Measurements from ENCODE around the gene SLIRP.
A peak's percentile ranks its signal among the peaks of the same experiment; 100 is the strongest.
"Not testable (repeated sequence)": the region's sequence is repeated elsewhere in the genome, so short reads cannot be mapped to it uniquely, and the experiment has no call there.

Gene SLIRP

DNA sequence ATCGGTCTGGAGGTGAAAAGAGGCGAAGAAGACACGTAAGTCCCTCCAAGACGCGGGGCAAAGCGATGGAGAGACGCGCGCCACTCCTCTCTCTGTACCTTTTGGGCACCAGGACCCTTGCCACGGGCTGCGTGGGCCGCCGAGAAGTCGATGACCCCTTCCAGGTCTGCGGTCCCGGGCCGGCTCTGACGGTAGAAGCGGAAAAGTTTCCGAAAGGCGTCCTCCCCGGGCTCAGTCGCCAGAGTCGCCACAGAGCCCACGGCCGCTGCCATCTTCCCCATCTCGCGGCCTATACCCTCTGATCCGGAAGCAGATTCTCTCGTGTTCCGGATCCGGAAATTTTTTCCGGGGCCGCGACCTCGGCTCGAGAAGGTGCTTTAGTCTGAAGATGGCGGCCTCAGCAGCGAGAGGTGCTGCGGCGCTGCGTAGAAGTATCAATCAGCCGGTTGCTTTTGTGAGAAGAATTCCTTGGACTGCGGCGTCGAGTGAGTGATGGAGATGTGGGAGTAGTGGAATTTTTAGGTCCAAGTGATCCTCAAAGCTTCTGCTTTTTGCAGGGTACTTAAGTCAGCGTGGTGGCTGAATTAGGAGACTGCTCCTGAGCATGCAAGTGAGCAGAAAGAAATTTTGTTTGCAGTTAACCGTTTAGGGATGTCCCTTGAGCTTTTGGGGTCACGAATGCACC, at the start of gene SLIRP, which contains the start of gene ALKBH1:
Gene SLIRP (plus strand): TSS at position 380 of the 685 bp plus-strand sequence. CDS start 9 bp downstream, at position 389.
Gene ALKBH1 (minus strand): TSS at position 300 of the 685 bp plus-strand sequence. CDS start 19 bp downstream, at position 281.
- DNase-seq (ENCODE audit: extremely low spot score) = peak; percentile 91
- TF ChIP-seq NFRKB (IDR thresholded peaks at IDR 0.05) (peak; percentile 69; the same call in 1 of the 2 replicates), SUZ12 (IDR thresholded peaks at IDR 0.05) (no peak), ELF4 (IDR thresholded peaks at IDR 0.05) (peak; percentile 80), SP1 (IDR thresholded peaks at IDR 0.05) (no peak), LEF1 (IDR thresholded peaks at IDR 0.05; ENCODE audit: borderline replicate concordance) (no peak)
- TF ChIP-seq, protein P1, sequence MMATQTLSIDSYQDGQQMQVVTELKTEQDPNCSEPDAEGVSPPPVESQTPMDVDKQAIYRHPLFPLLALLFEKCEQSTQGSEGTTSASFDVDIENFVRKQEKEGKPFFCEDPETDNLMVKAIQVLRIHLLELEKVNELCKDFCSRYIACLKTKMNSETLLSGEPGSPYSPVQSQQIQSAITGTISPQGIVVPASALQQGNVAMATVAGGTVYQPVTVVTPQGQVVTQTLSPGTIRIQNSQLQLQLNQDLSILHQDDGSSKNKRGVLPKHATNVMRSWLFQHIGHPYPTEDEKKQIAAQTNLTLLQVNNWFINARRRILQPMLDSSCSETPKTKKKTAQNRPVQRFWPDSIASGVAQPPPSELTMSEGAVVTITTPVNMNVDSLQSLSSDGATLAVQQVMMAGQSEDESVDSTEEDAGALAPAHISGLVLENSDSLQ (IDR thresholded peaks at IDR 0.05) = no peak
- ChIA-PET POLR2A (interaction anchor here (1.0 to 1.4 kb wide), 2 partner anchors 11 to 49 kb away, joined by 3 read pairs; no protein-coding TSS in a partner anchor), CTCF (no interaction called here)

DNA sequence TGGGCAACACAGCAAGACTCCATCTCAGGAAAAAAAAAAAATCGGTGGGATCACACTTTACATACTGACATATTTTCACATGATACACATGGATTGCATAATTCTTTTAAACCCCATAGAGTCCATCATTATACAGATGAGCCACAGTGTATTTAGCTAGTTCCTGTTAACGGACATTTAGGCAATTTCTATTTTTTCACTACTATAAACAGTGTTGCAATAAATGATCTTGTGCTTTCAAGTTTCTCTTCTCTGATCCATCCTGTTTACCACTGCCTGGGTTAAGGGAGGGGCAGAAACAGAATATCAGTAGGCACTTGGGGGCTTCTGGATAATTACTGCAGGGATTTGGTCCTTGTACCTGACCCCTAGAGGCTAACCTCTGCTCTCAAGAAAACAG, 48.1 kb upstream of the SLIRP start:
- TF ChIP-seq SUZ12 (IDR thresholded peaks at IDR 0.05) (no peak), ARNT (IDR thresholded peaks at IDR 0.05) (no peak), LEF1 (IDR thresholded peaks at IDR 0.05; ENCODE audit: borderline replicate concordance) (no peak), FOXM1 (IDR thresholded peaks at IDR 0.05; ENCODE audit: borderline replicate concordance) (no peak), ZNF384 (IDR thresholded peaks at IDR 0.05) (no peak), BHLHE40 (IDR thresholded peaks at IDR 0.05; ENCODE audit: borderline replicate concordance) (no peak), ELF4 (IDR thresholded peaks at IDR 0.05) (no peak), NFRKB (IDR thresholded peaks at IDR 0.05) (no peak), FOXA1 (IDR thresholded peaks at IDR 0.05) (no peak), FOXK2 (IDR thresholded peaks at IDR 0.05) (no peak), TARDBP (IDR thresholded peaks at IDR 0.05) (no peak), SP1 (IDR thresholded peaks at IDR 0.05) (no peak)
- TF ChIP-seq, protein P1 (IDR thresholded peaks at IDR 0.05) = no peak
- CTCF ChIA-PET = no interaction called here
- no peak for DNase-seq (ENCODE audit: extremely low spot score)
- POLR2A ChIA-PET = no interaction called here

DNA sequence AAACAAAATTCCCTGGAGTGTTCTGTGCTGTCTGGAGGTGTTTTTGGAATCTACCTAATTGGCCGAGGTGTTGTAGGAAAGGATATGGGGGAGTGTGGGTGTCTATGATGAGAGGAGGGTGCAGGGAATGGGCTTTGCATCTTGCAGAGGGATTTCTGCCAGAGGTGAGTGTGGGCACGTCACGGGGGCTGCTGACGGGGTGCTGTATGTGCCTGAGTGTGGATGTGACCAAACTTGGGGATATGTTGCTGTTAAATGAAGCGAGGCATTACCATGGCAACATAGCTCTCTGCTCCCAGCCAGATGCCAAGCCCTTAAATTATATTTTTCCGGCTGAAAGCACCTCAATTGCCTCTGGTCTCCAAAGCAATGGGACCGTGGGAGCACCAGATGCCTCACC, 47.1 kb upstream of the SLIRP start:
- no peak for TF ChIP-seq SP1 (IDR thresholded peaks at IDR 0.05)
- TF ChIP-seq FOXM1 (IDR thresholded peaks at IDR 0.05; ENCODE audit: borderline replicate concordance) = no peak
- ChIA-PET CTCF (no interaction called here), POLR2A (no interaction called here)
- no peak for DNase-seq (ENCODE audit: extremely low spot score)

DNA sequence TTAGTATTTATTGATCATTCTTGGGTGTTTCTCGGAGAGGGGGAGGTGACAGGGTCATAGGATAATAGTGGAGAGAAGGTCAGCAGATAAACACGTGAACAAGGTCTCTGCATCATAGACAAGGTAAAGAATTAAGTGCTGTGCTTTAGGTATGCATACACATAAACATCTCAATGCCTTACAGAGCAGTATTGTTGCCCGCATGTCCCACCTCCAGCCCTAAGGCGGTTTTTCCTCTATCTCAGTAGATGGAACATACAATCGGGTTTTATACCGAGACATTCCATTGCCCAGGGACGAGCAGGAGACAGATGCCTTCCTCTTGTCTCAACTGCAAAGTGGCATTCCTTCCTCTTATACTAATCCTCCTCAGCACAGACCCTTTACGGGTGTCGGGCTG, 46.3 kb upstream of the SLIRP start:
- CTCF ChIA-PET; DNase-seq (ENCODE audit: extremely low spot score); POLR2A ChIA-PET: not testable (repeated sequence)

DNA sequence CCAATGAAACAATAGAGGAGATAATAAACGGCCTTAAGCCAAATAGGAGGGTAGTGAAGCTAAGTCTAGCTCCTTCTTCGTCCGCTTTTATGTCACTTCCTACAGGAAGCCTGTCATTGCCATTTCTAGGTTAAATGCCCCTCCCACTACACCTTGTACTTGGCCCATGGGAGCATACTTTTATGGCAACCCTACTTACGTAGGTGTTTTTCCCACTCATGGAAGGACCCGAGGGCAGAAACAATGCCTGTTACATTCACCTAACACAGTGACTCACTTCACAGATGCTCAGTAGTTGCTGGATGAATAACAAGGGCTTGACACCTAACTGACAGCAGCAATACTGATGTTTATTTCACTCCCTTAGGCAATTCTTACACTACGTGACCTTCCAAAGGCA, 44.6 kb upstream of the SLIRP start:
- no peak for DNase-seq (ENCODE audit: extremely low spot score)
- TF ChIP-seq NFRKB (IDR thresholded peaks at IDR 0.05) (no peak), ARNT (IDR thresholded peaks at IDR 0.05) (no peak), SP1 (IDR thresholded peaks at IDR 0.05) (no peak), FOXA1 (IDR thresholded peaks at IDR 0.05) (no peak), LEF1 (IDR thresholded peaks at IDR 0.05; ENCODE audit: borderline replicate concordance) (no peak), FOXK2 (IDR thresholded peaks at IDR 0.05) (no peak), TARDBP (IDR thresholded peaks at IDR 0.05) (no peak), BHLHE40 (IDR thresholded peaks at IDR 0.05; ENCODE audit: borderline replicate concordance) (no peak), HDGF (IDR thresholded peaks at IDR 0.05; ENCODE audit: borderline replicate concordance) (no peak), ZNF384 (IDR thresholded peaks at IDR 0.05) (no peak), SUZ12 (IDR thresholded peaks at IDR 0.05) (no peak)
- TF ChIP-seq, protein P1 (IDR thresholded peaks at IDR 0.05) = no peak
- CTCF ChIA-PET = no interaction called here
- POLR2A ChIA-PET = no interaction called here

DNA sequence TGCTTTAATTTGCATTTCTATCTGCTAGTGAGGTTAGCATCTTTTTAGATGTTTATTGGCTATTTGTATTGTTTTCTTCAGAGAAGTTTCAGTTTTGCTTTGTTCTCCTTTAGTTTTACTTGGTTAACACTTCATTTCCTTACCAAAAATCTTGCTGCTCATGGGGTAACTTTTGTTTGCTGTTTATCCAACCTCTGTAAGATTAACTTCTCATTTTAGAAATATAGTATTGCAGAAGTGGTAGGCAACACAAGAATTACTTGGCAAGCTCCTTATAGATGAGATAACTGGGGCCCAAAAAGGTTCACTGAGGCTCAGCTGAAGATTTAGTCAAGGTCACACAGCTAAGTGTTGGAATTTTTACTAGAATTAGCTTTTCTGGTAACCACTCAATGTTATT, 40.6 kb upstream of the SLIRP start:
- ChIA-PET CTCF (no interaction called here), POLR2A (no interaction called here)
- DNase-seq (ENCODE audit: extremely low spot score) = no peak
- TF ChIP-seq L3MBTL2 (conservative IDR thresholded peaks at IDR 0.05) = no peak
- no peak for TF ChIP-seq FOXA1 (IDR thresholded peaks at IDR 0.05)
- TF ChIP-seq BHLHE40 (IDR thresholded peaks at IDR 0.05; ENCODE audit: borderline replicate concordance) = no peak
- TF ChIP-seq FOXM1 (IDR thresholded peaks at IDR 0.05; ENCODE audit: borderline replicate concordance) = no peak

DNA sequence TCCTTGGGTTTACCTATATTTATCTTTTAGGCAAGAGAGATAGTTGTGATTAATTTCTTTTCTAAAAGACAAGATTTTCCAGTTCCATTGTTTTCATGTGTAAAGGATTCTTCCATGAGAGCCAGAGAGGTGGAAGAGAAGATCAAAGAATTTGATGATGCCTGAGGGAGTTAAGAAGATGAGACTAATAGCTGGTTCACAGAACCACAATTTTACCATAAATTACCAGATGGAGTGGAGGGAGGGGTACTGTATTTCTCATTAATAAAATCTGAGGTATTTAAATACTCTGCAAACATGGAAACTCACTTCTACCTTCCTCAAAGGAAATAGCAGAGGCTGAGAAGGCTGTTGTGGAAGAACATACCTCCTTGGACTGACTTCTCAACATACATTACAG, 34.7 kb upstream of the SLIRP start:
- no peak for DNase-seq (ENCODE audit: extremely low spot score)
- CTCF ChIA-PET = no interaction called here
- TF ChIP-seq LEF1 (IDR thresholded peaks at IDR 0.05; ENCODE audit: borderline replicate concordance) (no peak), ARNT (IDR thresholded peaks at IDR 0.05) (no peak), FOXA1 (IDR thresholded peaks at IDR 0.05) (no peak), SUZ12 (IDR thresholded peaks at IDR 0.05) (no peak), FOXK2 (IDR thresholded peaks at IDR 0.05) (no peak), BHLHE40 (IDR thresholded peaks at IDR 0.05; ENCODE audit: borderline replicate concordance) (no peak), ZNF384 (IDR thresholded peaks at IDR 0.05) (no peak), ELF4 (IDR thresholded peaks at IDR 0.05) (no peak), L3MBTL2 (conservative IDR thresholded peaks at IDR 0.05) (no peak), HDGF (IDR thresholded peaks at IDR 0.05; ENCODE audit: borderline replicate concordance) (no peak), FOXM1 (IDR thresholded peaks at IDR 0.05; ENCODE audit: borderline replicate concordance) (no peak), SP1 (IDR thresholded peaks at IDR 0.05) (no peak), TARDBP (IDR thresholded peaks at IDR 0.05) (no peak), NFRKB (IDR thresholded peaks at IDR 0.05) (no peak), CTBP1 (IDR thresholded peaks at IDR 0.05; ENCODE audit: borderline replicate concordance) (no peak)
- TF ChIP-seq, protein P1 (IDR thresholded peaks at IDR 0.05) = no peak
- POLR2A ChIA-PET = no interaction called here
